Mesodermal cell (in vitro differentiated cells): ENCODE measurements around the gene GLI3.

ENCODE experiments used
- H3K27ac ChIP-seq: 2 replicates; pipeline ENCODE4 v1.7.0; 2013; ENCODE audit warnings: mild to moderate bottlenecking, low read depth, low read length, moderate library complexity; ENCODE audit not compliant: severe bottlenecking
- H3K36me3 ChIP-seq: 2 replicates; pipeline ENCODE4 v1.7.1; 2013; ENCODE audit warnings: mild to moderate bottlenecking, low read length, moderate library complexity; ENCODE audit not compliant: control insufficient read depth, insufficient read depth
- H3K4me1 ChIP-seq: one replicate; pipeline ENCODE4 v1.7.1; 2013; ENCODE audit warnings: mild to moderate bottlenecking, low read length; ENCODE audit not compliant: insufficient read depth, control insufficient read depth, poor library complexity, severe bottlenecking
- H3K4me3 ChIP-seq: 2 replicates; pipeline ENCODE4 v1.7.0; 2013; ENCODE audit warnings: low read length, control low read depth, mild to moderate bottlenecking; ENCODE audit not compliant: insufficient read depth, poor library complexity, severe bottlenecking; ENCODE audit errors: extremely low read depth
- H3K9me3 ChIP-seq: 2 replicates; pipeline ENCODE4 v1.7.1; 2013; ENCODE audit warnings: mild to moderate bottlenecking, low read length, moderate library complexity; ENCODE audit not compliant: control insufficient read depth
- WGBS, 2 experiments: methylation state at CpG; one replicate each; pipeline ENCODE4 v1.1.5; 2013; ENCODE audit warnings: missing lambda C conversion rate in 2 of 2; ENCODE audit not compliant: insufficient coverage in 2 of 2; 5-methylcytosine and 5-hydroxymethylcytosine counted together

The GLI3 gene

GRCh38 chr7:42226354-42226941 lies 10.6 kb downstream of the GLI3 start:
- H3K36me3 ChIP-seq = peaks cover 29% of the 10 kb centered on the region
- no peak overlapping the region for H3K27ac ChIP-seq
- H3K9me3 ChIP-seq = no peaks in the 10 kb centered on the region
- no peak overlapping the region for H3K4me3 ChIP-seq
- 92% methylated on average over 2 of the region's 5 CpGs; no CpG with 5 or more reads in 1 of the 2 experiments for WGBS, 2 experiments
- peaks cover 55% of the 10 kb centered on the region for H3K4me1 ChIP-seq

GRCh38 chr7:42224391-42225003 lies 12.5 kb downstream of the GLI3 start:
- Histone ChIP-seq H3K4me3 (no peak overlapping the region), H3K4me1 (peaks cover 42% of the 10 kb centered on the region), H3K27ac (no peak overlapping the region), H3K9me3 (no peaks in the 10 kb centered on the region), H3K36me3 (peaks cover 45% of the 10 kb centered on the region)
- 38 to 73% methylated on average over 5 of the region's 8 CpGs for WGBS, 2 experiments

GRCh38 chr7:42222891-42223290 lies 14.1 kb downstream of the GLI3 start:
- Histone ChIP-seq H3K4me3 (no peak overlapping the region), H3K36me3 (peaks cover 54% of the 10 kb centered on the region), H3K4me1 (peaks cover 27% of the 10 kb centered on the region), H3K27ac (no peak overlapping the region), H3K9me3 (no peaks in the 10 kb centered on the region)
- WGBS, 2 experiments = 40 to 48% methylated on average over 5 to 10 of the region's 11 CpGs

GRCh38 chr7:42222125-42222524 lies 14.9 kb downstream of the GLI3 start:
- H3K4me3 ChIP-seq = no peak overlapping the region
- H3K36me3 ChIP-seq = peaks cover 54% of the 10 kb centered on the region
- no peak overlapping the region for H3K27ac ChIP-seq
- peaks cover 20% of the 10 kb centered on the region for H3K4me1 ChIP-seq
- WGBS, 2 experiments = 6 to 38% methylated on average over 2 of the region's 2 CpGs
- H3K9me3 ChIP-seq = no peaks in the 10 kb centered on the region

- no peak overlapping the region for H3K27ac ChIP-seq
- H3K9me3 ChIP-seq = no peaks in the 10 kb centered on the region
- peaks cover 18% of the 10 kb centered on the region for H3K4me1 ChIP-seq
- 94 to 99% methylated on average over 3 to 5 of the region's 5 CpGs for WGBS, 2 experiments
- no peak overlapping the region for H3K4me3 ChIP-seq
- H3K36me3 ChIP-seq = peaks cover 56% of the 10 kb centered on the region
Observed at GRCh38 chr7:42221304-42221703, 15.7 kb downstream of the GLI3 start.

- Histone ChIP-seq H3K27ac (no peak overlapping the region), H3K9me3 (no peaks in the 10 kb centered on the region), H3K36me3 (peaks cover 48% of the 10 kb centered on the region), H3K4me1 (peaks cover 18% of the 10 kb centered on the region), H3K4me3 (no peak overlapping the region)
- 100% methylated on average over 2 to 3 of the region's 3 CpGs for WGBS, 2 experiments
Observed at GRCh38 chr7:42219447-42219846, 17.6 kb downstream of the GLI3 start.

GRCh38 chr7:42218248-42218647 lies 18.8 kb downstream of the GLI3 start:
- Histone ChIP-seq H3K36me3 (peaks cover 50% of the 10 kb centered on the region), H3K4me1 (peaks cover 15% of the 10 kb centered on the region)

GRCh38 chr7:42217548-42217947 lies 19.5 kb downstream of the GLI3 start:
- Histone ChIP-seq H3K4me1 (peaks cover 9% of the 10 kb centered on the region), H3K36me3 (peaks cover 53% of the 10 kb centered on the region), H3K9me3 (no peaks in the 10 kb centered on the region), H3K27ac (no peak overlapping the region), H3K4me3 (no peak overlapping the region)
- WGBS, 2 experiments = 91 to 100% methylated on average over 4 of the region's 5 CpGs

More at GRCh38 chr7:42218248-42218647, 18.8 kb downstream of the GLI3 start:
- WGBS, 2 experiments = 100% methylated on average over 1 of the region's 2 CpGs; no CpG with 5 or more reads in 1 of the 2 experiments
- Histone ChIP-seq H3K9me3 (no peaks in the 10 kb centered on the region), H3K4me3 (no peak overlapping the region), H3K27ac (no peak overlapping the region)

GRCh38 chr7:42217053-42217452 lies 20.0 kb downstream of the GLI3 start:
- 88 to 97% methylated on average over 4 to 5 of the region's 6 CpGs for WGBS, 2 experiments
- H3K9me3 ChIP-seq = no peaks in the 10 kb centered on the region
- no peak overlapping the region for H3K4me3 ChIP-seq
- H3K4me1 ChIP-seq = peaks cover 4% of the 10 kb centered on the region
- H3K36me3 ChIP-seq = peaks cover 52% of the 10 kb centered on the region
- H3K27ac ChIP-seq = no peak overlapping the region

- Histone ChIP-seq H3K9me3 (no peaks in the 10 kb centered on the region), H3K4me1 (peaks cover 6% of the 10 kb centered on the region), H3K36me3 (peaks cover 51% of the 10 kb centered on the region), H3K4me3 (no peak overlapping the region), H3K27ac (no peak overlapping the region)
- WGBS, 2 experiments = 35 to 48% methylated on average over 4 to 5 of the region's 8 CpGs
Observed at GRCh38 chr7:42214060-42214679, 22.8 kb downstream of the GLI3 start.

- Histone ChIP-seq H3K4me3 (no peak overlapping the region), H3K4me1 (peaks cover 6% of the 10 kb centered on the region), H3K27ac (no peak overlapping the region), H3K9me3 (no peaks in the 10 kb centered on the region), H3K36me3 (peaks cover 44% of the 10 kb centered on the region)
- no CpG with 5 or more reads among the region's 3 CpGs for WGBS, 2 experiments
Observed at GRCh38 chr7:42213093-42213492, 23.9 kb downstream of the GLI3 start.
